ENCODE data around the gene COBLL1.

DNA sequence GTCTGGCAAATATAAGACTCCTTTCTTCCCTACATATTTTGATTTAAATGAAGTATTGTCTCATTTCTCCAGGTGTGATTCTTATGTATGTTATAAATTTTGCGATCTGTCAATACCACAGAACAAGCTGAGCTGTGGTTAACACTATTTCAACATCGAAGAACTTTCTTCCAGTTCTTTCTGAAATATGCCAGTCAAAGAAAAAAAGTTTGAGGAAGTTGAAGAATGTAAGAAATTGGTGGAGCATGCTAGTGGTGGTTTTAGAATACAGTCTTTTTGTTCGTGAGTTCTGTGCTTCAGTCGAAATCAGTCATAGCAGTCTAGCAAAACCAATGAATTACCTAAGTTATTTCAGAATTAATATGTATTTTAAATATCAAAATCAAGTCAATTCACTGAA, 8.6 kb upstream of the COBLL1 start:
- TF ChIP-seq CTCF (IDR thresholded peaks at IDR 0.05; ENCODE audit: borderline replicate concordance, extremely low read depth, low read length, poor library complexity, severe bottlenecking) (no peak), EZH2 (IDR thresholded peaks at IDR 0.05; ENCODE audit: borderline replicate concordance, low read depth, low read length, severe bottlenecking) (no peak)

Data from DND-41 (cell line).